ENCODE data around the gene FAH. TPM values are rescaled to one million over a fixed set of nuclear protein-coding genes. Genes with fewer than 3 reads are reported as not detected.

FAH gene
- total and polyA plus RNA-seq, 2 donors (not counting 3 experiments of a cell fraction or from before 2014, with no cell fraction given) = 18.2 to 18.7 TPM

DNA sequence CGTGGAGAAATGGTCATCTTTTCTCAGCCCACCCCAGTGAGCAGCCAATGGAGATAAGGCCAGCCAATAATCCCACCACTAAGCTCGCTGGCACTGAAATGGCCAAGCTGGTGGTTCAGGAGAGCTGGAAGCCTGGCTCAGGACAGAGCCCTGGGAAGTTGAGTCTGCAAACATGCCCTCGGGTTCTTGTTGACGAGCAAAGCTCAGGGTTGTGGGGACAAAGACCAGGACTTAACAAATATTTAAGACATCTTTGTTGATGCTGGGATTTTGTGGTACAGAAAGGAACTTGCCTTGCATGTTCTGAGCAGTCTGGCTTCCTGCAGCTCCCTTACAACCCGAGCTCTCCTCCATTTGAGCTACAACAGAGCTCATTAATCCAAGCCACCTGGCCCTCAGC, 4.4 kb downstream of the FAH start:
- H3K4me2 ChIP-seq (ENCODE audit: insufficient read depth, low read length) = no peak overlapping the region
- no peak overlapping the region for H3K9ac ChIP-seq (replicated peaks; ENCODE audit: extremely low read depth, insufficient read depth, low read length)
- no peaks in the 10 kb centered on the region for H4K20me1 ChIP-seq (replicated peaks; ENCODE audit: control insufficient read depth, extremely low read depth, insufficient read depth, low read length)
- H3K4me3 ChIP-seq (replicated peaks in 1 of 3; ENCODE audit: insufficient read depth in 1 of 3, low read depth in 1 of 3, low read length in 3 of 3) = no peak overlapping the region
- H3K27me3 ChIP-seq (ENCODE audit: control insufficient read depth in 2 of 2, insufficient read depth in 2 of 2, low read length in 2 of 2) = no peaks in the 10 kb centered on the region
- H3K27ac ChIP-seq (ENCODE audit: insufficient read depth, low read depth, low read length) = no peak overlapping the region
- FAIRE-seq (no peak), DNase-seq (ENCODE audit: low read depth, low spot score) (no peak)
- no peak for TF ChIP-seq EZH2 (IDR thresholded peaks at IDR 0.05; ENCODE audit: borderline replicate concordance, low read depth, low read length, severe bottlenecking)
- TF ChIP-seq POLR2A (IDR thresholded peaks at IDR 0.05; ENCODE audit: low read depth, low read length) = no peak
- TF ChIP-seq JUN (IDR thresholded peaks at IDR 0.05; ENCODE audit: borderline replicate concordance, insufficient read depth, insufficient read length, low read depth) = no peak
- no peak for TF ChIP-seq GATA2 (IDR thresholded peaks at IDR 0.05; ENCODE audit: insufficient read depth, insufficient read length, low read depth, low read length)
- TF ChIP-seq FOS (IDR thresholded peaks at IDR 0.05; ENCODE audit: borderline replicate concordance, insufficient read depth, low read length) = no peak
- TF ChIP-seq, protein P1, sequence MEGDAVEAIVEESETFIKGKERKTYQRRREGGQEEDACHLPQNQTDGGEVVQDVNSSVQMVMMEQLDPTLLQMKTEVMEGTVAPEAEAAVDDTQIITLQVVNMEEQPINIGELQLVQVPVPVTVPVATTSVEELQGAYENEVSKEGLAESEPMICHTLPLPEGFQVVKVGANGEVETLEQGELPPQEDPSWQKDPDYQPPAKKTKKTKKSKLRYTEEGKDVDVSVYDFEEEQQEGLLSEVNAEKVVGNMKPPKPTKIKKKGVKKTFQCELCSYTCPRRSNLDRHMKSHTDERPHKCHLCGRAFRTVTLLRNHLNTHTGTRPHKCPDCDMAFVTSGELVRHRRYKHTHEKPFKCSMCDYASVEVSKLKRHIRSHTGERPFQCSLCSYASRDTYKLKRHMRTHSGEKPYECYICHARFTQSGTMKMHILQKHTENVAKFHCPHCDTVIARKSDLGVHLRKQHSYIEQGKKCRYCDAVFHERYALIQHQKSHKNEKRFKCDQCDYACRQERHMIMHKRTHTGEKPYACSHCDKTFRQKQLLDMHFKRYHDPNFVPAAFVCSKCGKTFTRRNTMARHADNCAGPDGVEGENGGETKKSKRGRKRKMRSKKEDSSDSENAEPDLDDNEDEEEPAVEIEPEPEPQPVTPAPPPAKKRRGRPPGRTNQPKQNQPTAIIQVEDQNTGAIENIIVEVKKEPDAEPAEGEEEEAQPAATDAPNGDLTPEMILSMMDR (IDR thresholded peaks at IDR 0.05; ENCODE audit: extremely low read depth in 1 of 2, insufficient read depth in 1 of 2, low read depth in 1 of 2, low read length in 2 of 2) = no peak
- TF ChIP-seq MYC (IDR thresholded peaks at IDR 0.05; ENCODE audit: low read depth, low read length) = no peak
- no peak for TF ChIP-seq POLR2AphosphoS5 (IDR thresholded peaks at IDR 0.05; ENCODE audit: insufficient read depth, low read depth, low read length)
- TF ChIP-seq, protein P2, sequence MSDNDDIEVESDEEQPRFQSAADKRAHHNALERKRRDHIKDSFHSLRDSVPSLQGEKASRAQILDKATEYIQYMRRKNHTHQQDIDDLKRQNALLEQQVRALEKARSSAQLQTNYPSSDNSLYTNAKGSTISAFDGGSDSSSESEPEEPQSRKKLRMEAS (IDR thresholded peaks at IDR 0.05; ENCODE audit: insufficient read depth, insufficient read length) = no peak
- H3K9me3 ChIP-seq (replicated peaks; ENCODE audit: control insufficient read depth, insufficient read depth, low read length) = no peaks in the 10 kb centered on the region
- peaks cover 20% of the 10 kb centered on the region for H3K4me1 ChIP-seq (ENCODE audit: control insufficient read depth, extremely low read depth, insufficient read depth, low read length)
- H3K79me2 ChIP-seq (ENCODE audit: control insufficient read depth, insufficient read depth, low read length) = no peaks in the 10 kb centered on the region
- BruUV-seq (replicated peaks) = no TSS peak
- CTCF ChIA-PET = interaction anchor here (1.4 to 2.6 kb wide), 4 partner anchors 9 to 20 kb away, joined by 4 to 15 read pairs (median 4); no protein-coding TSS in a partner anchor
- POLR2A ChIA-PET = no interaction called here
- dilution Hi-C loops (cut with MboI; ENCODE audit: extremely low pct_ligation_motif_present, low sequenced_read_pairs) (no loop called here), intact Hi-C loops (cut with micrococcal nuclease) (no loop called here)
- no peak overlapping the region for H2AFZ ChIP-seq (ENCODE audit: low read depth, low read length)
- H3K36me3 ChIP-seq (ENCODE audit: control insufficient read depth in 2 of 2, extremely low read depth in 1 of 2, insufficient read depth in 2 of 2, low read length in 2 of 2) = no peaks in the 10 kb centered on the region
- no peaks in the 10 kb centered on the region for H3K9me1 ChIP-seq (replicated peaks; ENCODE audit: control insufficient read depth, extremely low read depth, insufficient read depth, low read length)

All from endothelial cell of umbilical vein (primary cell).